ENCODE measurements around the gene SARDH. TPM values are rescaled to one million over a fixed set of nuclear protein-coding genes. Genes with fewer than 3 reads are reported as not detected.
A peak's percentile ranks its signal among the peaks of the same experiment; 100 is the strongest.

Gene SARDH
- total RNA-seq, 1 experiment from 2014 or later = 5.3 TPM

DNA sequence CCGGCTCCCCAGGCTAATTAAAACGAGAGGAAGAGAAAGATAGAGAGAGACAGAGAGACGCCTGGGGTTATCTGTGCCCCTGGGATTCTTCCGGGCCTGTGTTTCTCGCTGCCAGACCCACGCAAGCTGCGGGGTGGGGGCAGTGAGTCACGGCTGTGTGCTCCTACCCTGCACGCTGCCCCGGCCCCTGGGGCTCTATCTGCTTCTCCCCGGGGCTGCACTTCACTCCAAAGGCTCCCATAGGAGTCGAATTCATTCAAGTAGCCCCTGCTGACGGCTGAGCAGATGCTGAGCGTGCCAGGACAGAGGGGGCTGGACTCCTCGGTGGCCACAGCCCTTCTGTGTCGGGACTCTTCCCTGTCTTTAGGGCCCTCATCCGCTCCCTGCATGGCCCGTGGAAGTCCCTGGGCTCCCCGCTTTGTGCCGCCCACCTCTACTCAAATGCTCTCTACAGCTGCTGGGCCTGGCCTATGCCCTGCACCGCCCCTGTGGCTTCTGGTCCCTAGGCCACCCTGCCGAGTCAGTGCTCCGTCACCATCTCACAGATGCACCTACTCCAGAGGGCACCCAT, 22.8 kb downstream of the SARDH start:
- no peak overlapping the region for H3K4me3 Mint-ChIP-seq
- H2BK20ac ChIP-seq (ENCODE audit: low read depth, low read length, poor library complexity, severe bottlenecking) = no peak overlapping the region
- H3K9me3 Mint-ChIP-seq = no peaks in the 10 kb centered on the region
- H3K36me3 Mint-ChIP-seq (ENCODE audit: insufficient read depth in 1 of 3, low read depth in 3 of 3) = no peaks in the 10 kb centered on the region; a peak in 1 of 7 replicates
- no peak overlapping the region for H3K4ac ChIP-seq (ENCODE audit: low read depth, low read length)
- H3K79me2 ChIP-seq (ENCODE audit: insufficient read depth, low read length) = no peaks in the 10 kb centered on the region
- H3K14ac ChIP-seq (ENCODE audit: insufficient read depth, low read length) = no peak overlapping the region
- H3K4me1 Mint-ChIP-seq = peaks cover 12 to 22% of the 10 kb centered on the region in 2 experiments
- no peaks in the 10 kb centered on the region for H3K79me1 ChIP-seq (ENCODE audit: insufficient read depth, low read depth, low read length, poor library complexity, severe bottlenecking)
- no peak for TF ChIP-seq CTCF (conservative IDR thresholded peaks at IDR 0.05)
- H2BK15ac ChIP-seq (ENCODE audit: low read depth, low read length) = no peak overlapping the region
- no peak overlapping the region for H3T11ph ChIP-seq (ENCODE audit: low read length)
- H3K56ac ChIP-seq (ENCODE audit: insufficient read length, low read depth, low read length) = no peak overlapping the region
- H4K91ac ChIP-seq (ENCODE audit: insufficient read length, low read depth, low read length) = no peak overlapping the region
- no peak overlapping the region for H3K4me2 ChIP-seq (ENCODE audit: insufficient read depth, insufficient read length, low read length)
- no peaks in the 10 kb centered on the region for H4K20me1 ChIP-seq (ENCODE audit: control insufficient read depth, insufficient read depth, insufficient read length)
- H2BK12ac ChIP-seq (ENCODE audit: insufficient read length, low read depth, low read length) = no peak overlapping the region
- no peak overlapping the region for H4K5ac ChIP-seq (ENCODE audit: insufficient read length, low read depth, low read length)
- H2BK120ac ChIP-seq (ENCODE audit: low read depth, low read length, poor library complexity, severe bottlenecking) = no peak overlapping the region
- no peaks in the 10 kb centered on the region for H3K9me3 ChIP-seq (ENCODE audit: control insufficient read depth, low read depth, low read length)
- H3K23ac ChIP-seq (ENCODE audit: insufficient read length, low read depth, low read length) = no peak overlapping the region
- no CpG with 5 or more reads among the region's 23 CpGs for WGBS (ENCODE audit: extremely low coverage, insufficient read length, low lambda C conversion rate)
- no peaks in the 10 kb centered on the region for H3K27me3 Mint-ChIP-seq (ENCODE audit: low read depth)
- DNase-seq = peak; percentile 21
- no peak overlapping the region for H3K27ac ChIP-seq (ENCODE audit: insufficient read length, low read depth, low read length)
- peaks cover 2% of the 10 kb centered on the region for H3K23me2 ChIP-seq (ENCODE audit: insufficient read length, low read depth, low read length, poor library complexity, severe bottlenecking)
- no peak overlapping the region for H3K18ac ChIP-seq (ENCODE audit: insufficient read length, low read depth, low read length)
- H3K27me3 ChIP-seq (ENCODE audit: insufficient read depth, low read length) = no peaks in the 10 kb centered on the region
- no peak overlapping the region for H3K9ac ChIP-seq (ENCODE audit: extremely low read depth, insufficient read length, low read length)
- no peaks in the 10 kb centered on the region for H3K4me1 ChIP-seq (ENCODE audit: insufficient read depth, low read length)
- no peak overlapping the region for H2BK5ac ChIP-seq (ENCODE audit: insufficient read length, low read length)
- H2AFZ ChIP-seq (ENCODE audit: low read length) = no peak overlapping the region
- H2AK5ac ChIP-seq (ENCODE audit: insufficient read length, low read length) = no peak overlapping the region
- H3K27ac Mint-ChIP-seq = peak overlapping the region; percentile 60 to 93 (median 88); a peak in 5 of 7 replicates
- H4K8ac ChIP-seq (replicated peaks; ENCODE audit: insufficient read length, low read depth, low read length) = no peak overlapping the region

Data from H9 (cell line).